HG02798 (cell line): ENCODE data around the gene CPTP.

ENCODE experiments used
- ATAC-seq: cut with Tn5 transposase; IDR thresholded peaks from one replicate; pipeline ENCODE4 v1.9.1; 2021; ENCODE audit warnings: mild to moderate bottlenecking; ENCODE audit not compliant: unreplicated experiment, poor library complexity

CPTP gene

GRCh38 chr1:1291548-1292441 is 32.8 kb upstream of the CPTP start:
- ATAC-seq = no peak

DNA sequence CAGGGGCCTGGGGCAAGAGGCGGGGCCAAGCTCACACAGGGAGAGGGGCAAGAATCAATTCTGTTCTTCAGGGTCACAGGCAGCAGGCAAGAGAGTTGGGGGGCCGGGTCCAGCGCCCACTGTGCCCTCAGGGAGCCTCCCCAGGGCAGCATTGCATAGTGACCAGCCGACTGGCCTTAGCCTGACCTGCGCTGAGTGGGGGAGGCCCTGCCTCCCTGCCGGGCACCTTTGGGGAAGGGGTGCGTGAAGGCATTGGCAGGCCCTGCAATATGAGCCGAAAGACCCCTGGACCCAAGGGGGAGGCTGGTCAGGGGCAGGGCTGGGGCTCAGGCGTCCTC is 32.2 kb upstream of the CPTP start:
- ATAC-seq = no peak

DNA sequence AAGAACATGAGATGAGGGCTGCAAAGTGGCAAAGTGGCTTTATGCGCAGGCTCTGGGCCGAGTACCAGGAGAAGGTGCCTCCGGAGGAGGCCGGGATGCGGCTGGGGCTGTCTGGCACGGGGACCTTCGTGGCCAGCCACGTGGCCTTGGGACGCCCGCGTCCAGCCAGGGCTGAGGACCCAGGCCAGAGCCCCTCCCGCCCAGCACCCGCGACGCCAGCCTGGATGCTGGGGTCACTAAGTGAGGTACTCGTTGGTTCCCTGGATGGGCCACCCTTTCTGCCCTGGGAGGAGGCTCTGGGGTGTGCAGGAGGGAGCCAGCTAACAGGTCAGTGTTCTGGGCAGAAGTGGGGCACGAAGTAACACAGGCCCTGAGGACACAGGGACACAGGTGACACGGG is 31.8 kb upstream of the CPTP start:
- ATAC-seq = no peak

DNA sequence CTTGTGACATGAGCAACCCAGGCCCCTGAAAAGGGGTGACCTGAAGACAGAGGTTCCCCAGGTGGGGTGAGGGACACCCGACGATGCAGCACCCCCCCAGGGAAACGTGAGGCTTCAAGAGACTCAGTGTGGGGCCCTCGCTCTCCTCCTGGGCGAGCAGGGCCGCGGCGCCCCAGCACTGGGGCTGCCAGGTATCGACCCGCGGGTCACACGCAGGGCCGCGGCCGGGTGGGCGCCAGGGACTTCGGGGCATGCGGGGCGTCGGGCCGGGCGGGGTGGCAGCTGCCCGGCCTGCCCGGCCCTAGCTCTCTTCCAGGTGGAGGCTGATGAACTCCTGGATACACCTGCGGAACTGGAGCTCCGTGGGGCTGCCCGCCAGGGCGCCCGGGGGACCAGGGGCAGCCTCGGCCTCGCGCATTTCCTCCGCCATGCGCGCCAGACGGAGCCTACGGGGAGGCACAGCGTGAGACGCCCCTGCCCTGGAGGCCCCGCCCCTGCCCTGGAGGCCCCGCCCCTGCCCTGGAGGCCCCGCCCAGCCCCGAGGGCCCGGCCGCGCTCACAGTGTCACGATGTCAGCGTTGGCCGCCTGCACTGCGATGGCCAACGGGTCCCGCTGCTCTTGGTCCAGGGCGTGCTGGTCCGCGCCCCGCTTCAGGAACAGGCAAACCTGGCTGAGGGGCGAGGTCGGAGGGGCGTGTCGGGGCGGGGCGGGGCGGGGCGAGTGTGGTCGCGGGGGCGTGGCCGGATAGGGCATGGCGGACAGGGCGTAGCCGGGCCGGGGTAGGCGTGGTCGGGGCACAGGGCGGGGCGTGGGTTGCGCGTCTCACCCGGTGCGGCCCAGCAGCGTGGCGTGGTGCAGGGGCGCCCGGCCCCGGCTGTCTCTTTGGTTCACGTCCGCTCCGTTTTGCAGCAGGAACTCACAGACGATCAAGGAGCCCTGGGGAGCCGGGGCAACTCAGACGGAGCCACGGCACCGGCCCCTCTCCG is 31.0 kb upstream of the CPTP start:
- ATAC-seq = no peak

DNA sequence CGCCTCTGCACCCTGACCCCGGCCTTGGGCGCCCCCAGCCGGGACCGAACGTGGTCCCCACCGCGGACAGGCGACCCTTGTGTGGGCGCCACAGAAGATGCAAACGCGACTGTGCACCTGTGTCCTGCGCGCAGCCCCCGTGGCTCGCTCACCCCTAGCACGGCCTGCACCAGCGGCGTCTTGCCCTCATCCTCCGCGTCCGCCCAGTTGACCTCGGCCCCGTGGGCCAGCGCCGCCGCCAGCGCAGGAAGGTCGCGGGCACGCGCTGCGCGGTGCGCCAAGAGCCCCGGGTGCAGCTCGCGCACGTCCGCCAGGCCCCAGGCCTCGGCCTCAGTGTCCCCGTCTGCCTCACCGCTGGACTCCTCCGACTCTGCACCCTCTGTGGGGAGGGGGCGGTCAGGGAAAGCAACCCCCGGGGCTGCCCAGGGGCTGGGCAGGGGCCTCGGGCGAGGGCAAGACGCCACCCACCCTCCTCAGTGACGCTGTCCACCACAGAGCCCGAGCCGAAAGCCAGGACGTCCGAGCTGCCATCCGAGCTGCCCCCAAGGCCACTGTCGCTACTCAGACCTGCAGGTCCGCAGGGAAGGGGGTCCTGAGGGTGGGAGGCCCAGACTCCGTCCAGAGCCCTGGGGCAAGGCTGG is 30.2 kb upstream of the CPTP start:
- ATAC-seq = no peak

DNA sequence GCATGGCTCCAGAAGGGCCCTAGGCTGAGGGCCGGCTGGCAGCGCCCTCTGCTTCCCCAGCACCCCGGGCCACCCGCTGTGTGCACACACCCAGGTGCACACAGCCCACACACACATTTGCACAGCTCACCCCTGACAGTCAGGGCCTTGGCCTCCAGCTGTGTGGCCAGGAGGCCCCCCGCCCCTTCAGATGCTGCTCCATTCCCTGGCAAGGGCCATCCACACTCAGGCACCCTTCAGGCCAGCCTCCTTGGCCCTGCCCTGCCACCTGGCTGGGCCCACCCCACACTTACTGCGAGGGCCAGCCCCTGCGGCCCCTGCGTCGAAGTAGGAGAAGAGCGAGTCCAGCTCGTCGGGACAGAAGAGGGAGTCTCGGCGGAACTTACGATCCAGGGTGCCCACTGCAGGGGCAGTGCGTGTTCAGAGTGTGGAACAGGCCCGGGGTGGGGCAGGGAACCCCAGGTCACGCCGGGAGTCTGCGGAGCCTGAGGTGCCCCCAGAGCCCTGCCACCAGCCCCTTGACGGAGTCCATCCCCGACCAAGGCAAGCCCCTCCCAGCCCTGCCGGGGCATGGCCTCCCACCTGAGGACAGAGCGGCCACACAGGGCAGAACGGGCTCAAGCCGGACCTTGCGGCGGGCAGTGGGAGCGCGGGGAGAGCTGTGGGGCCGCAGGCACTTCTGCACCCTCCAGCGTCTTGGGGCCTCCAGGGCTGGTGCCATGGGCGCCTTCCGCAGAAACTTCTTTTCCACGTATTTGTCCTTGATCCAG is 29.3 kb upstream of the CPTP start:
- ATAC-seq = no peak

DNA sequence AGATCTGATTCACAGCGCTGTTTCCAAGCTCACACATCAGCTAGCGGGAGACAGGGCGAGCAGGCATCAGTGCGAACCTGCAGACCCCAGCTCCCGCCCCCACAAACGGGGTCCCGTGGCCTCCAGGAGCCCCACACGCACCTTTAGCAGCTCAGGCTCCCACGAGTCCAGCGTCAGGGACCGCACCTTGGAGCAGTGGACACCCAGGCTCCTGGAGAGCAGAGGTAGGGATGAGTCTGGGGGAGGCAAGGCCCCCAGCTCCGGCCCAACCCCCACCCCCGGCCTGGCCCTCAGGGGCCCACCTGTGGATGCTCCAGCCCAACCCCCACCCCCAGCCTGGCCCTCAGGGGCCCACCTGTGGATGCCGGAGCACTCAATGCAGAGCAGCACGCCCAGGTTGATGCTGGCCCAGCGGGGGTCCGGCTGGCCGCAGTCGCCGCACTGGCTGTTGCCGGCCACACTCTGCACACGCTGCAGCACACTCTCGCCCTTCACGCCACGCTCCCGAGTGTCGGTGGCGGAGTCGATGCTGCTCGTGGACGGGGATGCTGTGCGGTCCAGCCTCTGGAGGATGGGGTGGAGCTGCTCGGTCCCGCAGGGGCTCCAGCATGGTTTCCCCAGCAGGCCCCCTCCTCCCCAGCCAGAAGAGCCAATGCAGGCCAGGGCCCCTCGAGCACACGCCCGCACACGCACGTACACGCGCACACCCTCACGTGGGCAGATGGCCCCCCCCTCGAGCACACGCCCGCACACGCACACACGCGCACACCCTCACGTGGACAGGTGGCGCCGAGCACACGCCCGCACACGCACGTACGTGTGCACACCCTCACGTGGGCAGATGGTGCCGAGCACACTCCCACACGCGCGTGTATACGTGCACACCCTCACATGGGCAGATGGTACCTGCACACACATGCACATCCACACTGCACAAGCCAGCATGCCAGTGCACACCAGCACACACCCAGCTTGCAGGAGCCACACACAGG is 28.2 kb upstream of the CPTP start:
- ATAC-seq = no peak

DNA sequence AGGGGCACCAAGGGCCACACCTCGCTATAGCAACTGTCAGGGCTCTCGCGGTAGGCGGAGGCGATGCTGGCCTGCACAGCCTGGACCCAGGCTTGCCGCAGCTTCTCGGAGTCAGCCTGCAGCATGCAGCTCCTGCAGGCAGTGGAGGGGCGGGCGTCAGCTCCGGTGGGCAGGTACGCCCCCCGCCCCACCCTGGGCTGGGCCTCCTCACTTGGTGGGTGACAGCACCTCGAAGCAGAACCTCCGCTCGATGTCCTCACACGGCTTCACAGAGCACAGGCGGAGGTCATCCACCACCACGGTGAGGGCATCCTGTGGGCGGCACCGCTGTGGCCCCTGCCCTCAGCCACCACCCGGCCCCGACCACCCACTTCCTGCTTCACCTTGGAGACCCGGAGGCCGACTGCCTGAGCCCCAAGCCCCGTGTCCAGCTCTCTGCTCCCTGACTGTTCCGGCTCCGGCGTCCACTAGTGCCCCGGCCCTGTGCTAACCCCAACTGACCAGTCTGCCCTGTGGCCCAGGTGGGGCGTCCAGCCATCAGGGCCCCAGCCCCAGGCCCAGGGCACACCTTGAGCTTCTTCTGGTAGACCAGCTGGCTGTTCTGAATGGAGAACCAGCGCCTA is 26.7 kb upstream of the CPTP start:
- no peak for ATAC-seq

DNA sequence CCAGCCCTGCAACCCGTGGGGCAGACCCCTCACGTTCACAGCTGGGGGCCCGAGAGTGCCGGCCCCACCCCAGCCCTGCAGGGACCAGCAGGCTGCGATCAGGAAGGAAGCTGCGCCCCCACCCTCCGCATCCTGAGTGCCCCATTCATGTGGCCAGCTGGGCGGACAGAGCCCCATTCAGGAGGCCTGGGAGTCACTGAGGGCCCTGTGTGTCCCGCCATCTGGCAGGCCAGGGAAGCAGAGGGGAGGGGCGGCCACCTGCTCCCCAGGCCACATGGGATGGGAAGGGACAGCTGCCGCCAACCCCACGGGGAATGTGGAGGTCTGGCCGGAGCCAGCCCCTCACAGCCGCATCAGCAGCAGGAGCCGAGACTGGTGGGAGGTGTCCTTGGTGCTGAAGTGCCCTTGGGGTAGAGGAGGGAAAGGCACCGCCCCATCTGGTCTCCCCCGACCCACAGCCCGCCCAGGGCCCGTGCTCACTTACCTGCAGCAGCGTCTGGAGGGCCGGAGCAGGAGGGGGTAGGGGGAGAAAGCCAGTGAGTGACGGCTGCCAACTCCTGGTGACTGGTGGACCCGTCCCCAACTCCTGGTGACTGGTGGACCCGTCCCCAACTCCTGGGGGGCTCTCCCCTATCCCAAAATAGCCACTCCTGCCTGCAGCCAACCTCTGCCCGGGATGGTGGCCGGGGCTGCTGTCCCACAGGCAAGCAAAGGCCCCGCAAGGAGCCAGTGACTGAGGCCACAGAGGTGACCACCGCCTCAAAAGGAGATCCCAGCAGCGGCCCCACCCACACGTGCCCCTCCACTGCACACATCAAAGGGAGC is 25.5 kb upstream of the CPTP start:
- no peak for ATAC-seq

- no peak for ATAC-seq
These were observed 24.8 kb upstream of the CPTP start for GRCh38 chr1:1299686-1300351.

DNA sequence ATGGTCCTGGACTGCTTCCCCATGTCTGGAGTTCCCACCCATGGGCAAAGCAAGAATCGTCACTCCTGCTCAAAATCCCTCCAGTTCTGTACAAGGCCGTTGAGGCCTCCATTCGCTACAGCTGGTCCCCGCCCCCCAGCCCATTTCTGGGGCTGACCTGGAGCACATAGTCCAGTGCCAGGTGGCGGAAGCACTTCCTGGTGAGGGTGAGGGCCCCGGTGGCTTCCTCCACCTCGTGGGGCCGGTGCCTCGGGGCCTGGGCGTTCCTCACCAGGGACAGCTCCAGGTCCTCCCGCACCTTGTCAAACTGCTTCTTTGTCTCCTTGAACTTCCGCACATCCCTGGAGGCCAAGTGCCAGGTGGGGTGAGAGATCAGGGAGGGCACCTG is 24.3 kb upstream of the CPTP start:
- no peak for ATAC-seq

- ATAC-seq = no peak
These were observed 22.6 kb upstream of the CPTP start for GRCh38 chr1:1302006-1302430.

DNA sequence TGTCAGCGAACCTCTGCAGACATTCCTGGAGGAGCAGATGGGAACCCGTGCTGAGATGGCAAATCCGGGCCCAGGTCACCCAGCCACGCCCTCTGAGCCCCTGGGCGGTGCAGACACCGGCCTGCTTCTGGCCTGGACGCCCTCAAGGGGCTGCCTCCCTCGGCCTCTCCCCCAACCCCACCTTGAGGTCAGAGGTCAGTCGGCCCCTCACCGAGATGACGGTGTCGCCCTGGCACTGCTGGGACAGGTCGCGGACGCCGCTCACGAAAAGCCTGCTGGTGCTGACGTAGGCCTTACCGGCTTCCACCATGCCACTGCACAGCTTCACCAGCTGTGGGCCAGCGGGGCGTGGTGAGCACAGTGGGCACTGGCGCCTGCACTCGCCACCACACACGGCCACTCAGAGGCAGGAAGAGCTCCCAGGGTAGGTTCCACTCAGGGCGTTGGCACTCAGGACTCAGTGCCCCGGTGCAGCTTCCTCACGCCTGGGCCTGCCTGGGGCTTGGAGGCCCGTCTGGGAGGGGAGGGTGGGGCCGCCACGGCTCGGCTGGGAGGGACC is 21.6 kb upstream of the CPTP start:
- no peak for ATAC-seq

DNA sequence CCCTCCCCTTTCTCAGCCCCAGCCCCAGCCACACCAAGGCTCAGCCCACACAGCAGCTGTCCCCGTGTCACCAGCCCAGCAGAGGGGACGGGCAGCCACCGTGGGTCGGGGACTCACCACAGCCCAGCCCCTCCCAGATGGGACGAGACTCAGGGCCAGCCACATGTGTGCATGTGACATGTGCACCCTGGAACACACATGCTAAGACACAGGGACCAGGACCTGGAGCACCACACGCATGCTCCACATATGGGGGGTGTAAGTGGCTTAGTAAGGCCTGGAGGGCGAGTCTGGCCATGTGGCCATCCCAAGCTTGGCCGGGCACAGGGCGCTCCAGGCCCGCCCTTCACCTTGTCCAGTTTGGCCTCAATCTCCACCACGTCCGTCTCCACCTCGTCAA is 20.9 kb upstream of the CPTP start:
- no peak for ATAC-seq

GRCh38 chr1:1304331-1305299 is 20.0 kb upstream of the CPTP start:
- no peak for ATAC-seq
